ENCODE data around the gene SLC45A1. TPM values are rescaled to one million over a fixed set of nuclear protein-coding genes. Genes with fewer than 3 reads are reported as not detected.

SLC45A1 gene
- total and polyA plus RNA-seq, 2 of the 4 experiments (the other 2 are of a cell fraction) = 0.72 to 3.9 TPM

GRCh38 chr1:8382608-8383505 lies 64.9 kb downstream of the SLC45A1 start:
- H3K14ac ChIP-seq (replicated peaks; ENCODE audit: low read depth, low read length) = no peak overlapping the region
- no peak overlapping the region for H4K8ac ChIP-seq (ENCODE audit: low read depth in 2 of 2, low read length in 2 of 2)
- H3K27ac ChIP-seq (ENCODE audit: insufficient read depth, low read length) = no peak overlapping the region
- H3K9ac ChIP-seq (ENCODE audit: low read depth, low read length) = no peak overlapping the region
- no peak overlapping the region for H2AK9ac ChIP-seq (replicated peaks; ENCODE audit: low read depth, low read length, poor library complexity)
- peaks cover 50 to 86% of the 10 kb centered on the region in 2 experiments for H3K79me1 ChIP-seq (ENCODE audit: low read depth in 1 of 2, low read length in 2 of 2)
- intact Hi-C loops (cut with micrococcal nuclease) (no loop called here), in situ Hi-C loops (cut with MboI; ENCODE audit: low sequenced_read_pairs) (no loop called here), dilution Hi-C loops (cut with HindIII; ENCODE audit: low sequenced_read_pairs, unreplicated experiment) (no loop called here)
- CTCF ChIA-PET = interaction anchor here (0.7 kb wide), 1 partner anchor 412 kb away, joined by 4 read pairs; no protein-coding TSS in a partner anchor
- peaks cover 54% of the 10 kb centered on the region for H3K36me3 ChIP-seq (ENCODE audit: control insufficient read depth, insufficient read depth, low read length)
- no peak overlapping the region for H3K18ac ChIP-seq (ENCODE audit: low read depth, low read length)
- H3K56ac ChIP-seq (ENCODE audit: extremely low read depth, insufficient read depth, low read length) = no peak overlapping the region
- TF ChIP-seq NFE2L2 (IDR thresholded peaks at IDR 0.05; ENCODE audit: low read depth, low read length) = no peak
- TF ChIP-seq FOS (IDR thresholded peaks at IDR 0.05; ENCODE audit: low read depth, low read length) = no peak
- TF ChIP-seq RAD21 (IDR thresholded peaks at IDR 0.05; ENCODE audit: low read length) = no peak
- TF ChIP-seq RCOR1 (IDR thresholded peaks at IDR 0.05; ENCODE audit: insufficient replicate concordance, low read length) = no peak
- TF ChIP-seq CEBPB (IDR thresholded peaks at IDR 0.05; ENCODE audit: low read depth, low read length) = no peak
- no peak for TF ChIP-seq RFX5 (IDR thresholded peaks at IDR 0.05; ENCODE audit: low read depth, low read length)
- TF ChIP-seq CHD1 (IDR thresholded peaks at IDR 0.05; ENCODE audit: low read depth, low read length) = no peak
- TF ChIP-seq MAZ (IDR thresholded peaks at IDR 0.05; ENCODE audit: borderline replicate concordance, low read depth, low read length) = no peak
- no peak for TF ChIP-seq MXI1 (IDR thresholded peaks at IDR 0.05; ENCODE audit: borderline replicate concordance, low read depth, low read length)
- no peak for TF ChIP-seq BHLHE40 (IDR thresholded peaks at IDR 0.05; ENCODE audit: low read depth, low read length)
- TF ChIP-seq, protein P1, sequence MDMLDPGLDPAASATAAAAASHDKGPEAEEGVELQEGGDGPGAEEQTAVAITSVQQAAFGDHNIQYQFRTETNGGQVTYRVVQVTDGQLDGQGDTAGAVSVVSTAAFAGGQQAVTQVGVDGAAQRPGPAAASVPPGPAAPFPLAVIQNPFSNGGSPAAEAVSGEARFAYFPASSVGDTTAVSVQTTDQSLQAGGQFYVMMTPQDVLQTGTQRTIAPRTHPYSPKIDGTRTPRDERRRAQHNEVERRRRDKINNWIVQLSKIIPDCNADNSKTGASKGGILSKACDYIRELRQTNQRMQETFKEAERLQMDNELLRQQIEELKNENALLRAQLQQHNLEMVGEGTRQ (IDR thresholded peaks at IDR 0.05; ENCODE audit: low read depth, low read length) = no peak
- TF ChIP-seq MAFK (IDR thresholded peaks at IDR 0.05; ENCODE audit: low read depth, low read length) = no peak
- TF ChIP-seq CTCF (conservative IDR thresholded peaks at IDR 0.05; ENCODE audit: low read depth, low read length) = no peak
- H2AK5ac ChIP-seq (ENCODE audit: low read depth, low read length) = no peak overlapping the region
- DNase-seq = no peak
- POLR2A ChIA-PET (ENCODE audit: unreplicated experiment) = no interaction called here
- no peak overlapping the region for H4K91ac ChIP-seq (ENCODE audit: insufficient read depth, low read depth, low read length)
- peaks cover 78% of the 10 kb centered on the region for H4K20me1 ChIP-seq (ENCODE audit: insufficient read depth, low read length)
- no peak overlapping the region for H3K4ac ChIP-seq (ENCODE audit: low read depth, low read length)
- H3K9me1 ChIP-seq (ENCODE audit: insufficient read depth, low read length) = peaks cover 56% of the 10 kb centered on the region
- H2BK5ac ChIP-seq (ENCODE audit: low read depth, low read length, poor library complexity, severe bottlenecking) = no peak overlapping the region
- 95% methylated on average over 3 of the region's 15 CpGs; no CpG with 5 or more reads in 1 of the 2 experiments for WGBS, 2 experiments (ENCODE audit: extremely low coverage in 2 of 2, insufficient read length in 1 of 2)
- H2BK120ac ChIP-seq (ENCODE audit: low read depth, low read length) = no peak overlapping the region
- H3K23ac ChIP-seq (ENCODE audit: low read depth, low read length) = no peak overlapping the region
- H3K9me3 ChIP-seq (ENCODE audit: control insufficient read depth, insufficient read depth, low read length) = no peaks in the 10 kb centered on the region
- no peak overlapping the region for H2BK15ac ChIP-seq (ENCODE audit: low read depth, low read length)
- no peaks in the 10 kb centered on the region for H3K27me3 ChIP-seq (ENCODE audit: control insufficient read depth, insufficient read depth, low read length)
- no peak overlapping the region for H2BK20ac ChIP-seq (ENCODE audit: low read depth, low read length)
- ATAC-seq (ENCODE audit: low read depth) = no peak
- no peak overlapping the region for H3K4me2 ChIP-seq (ENCODE audit: low read depth, low read length)
- H3K4me3 ChIP-seq (ENCODE audit: insufficient read depth, low read depth, low read length) = no peak overlapping the region
- H3K4me1 ChIP-seq (ENCODE audit: control insufficient read depth, insufficient read depth, low read length) = peaks cover 36% of the 10 kb centered on the region
- no peak overlapping the region for H2AFZ ChIP-seq (replicated peaks; ENCODE audit: low read length, poor library complexity)
- BruUV-seq (replicated peaks) = no TSS peak
- H4K5ac ChIP-seq (ENCODE audit: low read depth, low read length) = no peak overlapping the region

Data from IMR-90 (cell line).